ENCODE data around the gene CMKLR1. TPM values are rescaled to one million over a fixed set of nuclear protein-coding genes. Genes with fewer than 3 reads are reported as not detected.

The CMKLR1 gene
- total and polyA plus RNA-seq, 10 of the 15 experiments (the other 5 are each of a cell fraction or from before 2014, with no cell fraction given) = 13.8 to 52.3 (median 26.2) TPM

- FAIRE-seq (no peak), ATAC-seq (no peak), DNase-seq (ENCODE audit: low read depth, low spot score) (no peak)
- CTCF ChIA-PET = interaction anchor here (0.8 kb wide), 1 partner anchor 8 kb away, joined by 3 read pairs; no protein-coding TSS in a partner anchor
- RAD21 ChIA-PET (ENCODE audit: unreplicated experiment) = interaction anchor here (1.0 kb wide), 1 partner anchor 13 kb away, joined by 4 read pairs; no protein-coding TSS in a partner anchor
- Histone ChIP-seq H3K79me2 (ENCODE audit: control insufficient read depth, insufficient read depth, low read length) (peaks cover 2% of the 10 kb centered on the region), H2AFZ (ENCODE audit: control insufficient read depth, low read depth, low read length) (no peak overlapping the region), H3K4me1 (ENCODE audit: control insufficient read depth, insufficient read depth, low read length) (peaks cover 63% of the 10 kb centered on the region), H3K27me3 (replicated peaks in 1 of 2; ENCODE audit: control insufficient read depth in 2 of 2, insufficient read depth in 2 of 2, low read length in 1 of 2) (no peaks in the 10 kb centered on the region), H4K20me1 (ENCODE audit: control insufficient read depth, insufficient read depth) (no peaks in the 10 kb centered on the region), H3K4me2 (ENCODE audit: control insufficient read depth, insufficient read depth) (0 out of 2 replicates have a peak overlapping the region, but pooled peaks have one; percentile 13), H3K4me3 (no peak overlapping the region), H3K9me3 (replicated peaks; ENCODE audit: control insufficient read depth, insufficient read depth, low read length) (peaks cover 4% of the 10 kb centered on the region; the same call in 1 of the 3 replicates), H3K36me3 (ENCODE audit: control insufficient read depth in 2 of 2, insufficient read depth in 2 of 2, low read length in 1 of 2) (peaks cover 0 to 8% of the 10 kb centered on the region in 2 experiments; a peak in 2 of 4 replicates), H3K27ac (ENCODE audit: control insufficient read depth, insufficient read depth) (no peak overlapping the region), H3K9ac (ENCODE audit: control insufficient read depth, insufficient read depth, low read length) (no peak overlapping the region)
- in situ Hi-C loops (cut with MboI) (no loop called here), intact Hi-C loops (cut with micrococcal nuclease; ENCODE audit: unreplicated experiment) (no loop called here)
- POLR2A ChIA-PET = interaction anchor here (1.5 to 4.2 kb wide), 2 partner anchors 8 to 12 kb away, joined by 3 to 16 read pairs; no protein-coding TSS in a partner anchor
- no TSS peak for BruUV-seq (replicated peaks)
- TF ChIP-seq ZNF24 (IDR thresholded peaks at IDR 0.05) (no peak), NR2F1 (conservative IDR thresholded peaks at IDR 0.05) (no peak), USF2 (IDR thresholded peaks at IDR 0.05; ENCODE audit: borderline replicate concordance, low read depth, low read length) (no peak), YY1 (IDR thresholded peaks at IDR 0.05; ENCODE audit: low read depth, low read length) (no peak), KDM1A (IDR thresholded peaks at IDR 0.05; ENCODE audit: borderline replicate concordance) (no peak), SP1 (IDR thresholded peaks at IDR 0.05; ENCODE audit: low read depth, low read length) (no peak), FOS (IDR thresholded peaks at IDR 0.05; ENCODE audit: borderline replicate concordance, extremely low read depth, insufficient read length) (no peak), PAX8 (IDR thresholded peaks at IDR 0.05) (no peak)
- SMC1A ChIA-PET (ENCODE audit: uncharacterized antibody, unreplicated experiment) = interaction anchor here (0.9 to 2.4 kb wide), 3 partner anchors 11 to 29 kb away, joined by 3 to 8 read pairs (median 3); no protein-coding TSS in a partner anchor
- 19% methylated on average over 9 of the region's 9 CpGs for WGBS (ENCODE audit: insufficient coverage, insufficient replicate concordance, low lambda C conversion rate, missing lambda C conversion rate)
Observed at GRCh38 chr12:108305520-108305919, 33.6 kb downstream of the CMKLR1 start.
